ENCODE measurements around the gene EPS8L2. TPM values are rescaled to one million over a fixed set of nuclear protein-coding genes. Genes with fewer than 3 reads are reported as not detected.

Gene EPS8L2
- total and polyA plus RNA-seq, 2 of the 4 experiments (the other 2 are of a cell fraction), result 17.2 to 39.4 TPM

- TF ChIP-seq CEBPB (IDR thresholded peaks at IDR 0.05; ENCODE audit: low read depth, low read length), result no peak
- TF ChIP-seq ELK1 (IDR thresholded peaks at IDR 0.05; ENCODE audit: borderline replicate concordance, low read depth, low read length), result no peak
- no peak for TF ChIP-seq POLR2A (IDR thresholded peaks at IDR 0.05; ENCODE audit: low read depth, low read length)
- no peak for TF ChIP-seq MAZ (IDR thresholded peaks at IDR 0.05; ENCODE audit: borderline replicate concordance, low read depth, low read length)
- no peak for TF ChIP-seq SMC3 (IDR thresholded peaks at IDR 0.05; ENCODE audit: low read depth, low read length)
- TF ChIP-seq CHD1 (IDR thresholded peaks at IDR 0.05; ENCODE audit: low read depth, low read length), result no peak
- no peak for TF ChIP-seq USF2 (IDR thresholded peaks at IDR 0.05; ENCODE audit: low read depth, low read length)
- no peak for TF ChIP-seq RAD21 (IDR thresholded peaks at IDR 0.05; ENCODE audit: low read length)
- TF ChIP-seq FOS (IDR thresholded peaks at IDR 0.05; ENCODE audit: low read depth, low read length), result no peak
- H4K8ac ChIP-seq (ENCODE audit: low read depth in 2 of 2, low read length in 2 of 2), result no peak overlapping the region
- ATAC-seq (ENCODE audit: low read depth) (no peak), DNase-seq (no peak)
- intact Hi-C loops (cut with micrococcal nuclease), result no loop called here
- H3K9me1 ChIP-seq (ENCODE audit: insufficient read depth, low read length), result no peaks in the 10 kb centered on the region
- no peak overlapping the region for H2AK5ac ChIP-seq (ENCODE audit: low read depth, low read length)
- H3K4me2 ChIP-seq (ENCODE audit: low read depth, low read length), result no peak overlapping the region
- peaks cover 5 to 6% of the 10 kb centered on the region in 2 experiments; a peak in 2 of 4 replicates for H3K79me1 ChIP-seq (ENCODE audit: low read depth in 1 of 2, low read length in 2 of 2)
- no TSS peak for BruUV-seq (replicated peaks)
- no peaks in the 10 kb centered on the region for H3K27me3 ChIP-seq (ENCODE audit: control insufficient read depth, insufficient read depth, low read length)
- H4K20me1 ChIP-seq (ENCODE audit: insufficient read depth, low read length), result peaks cover 8% of the 10 kb centered on the region
- no peak overlapping the region for H3K4ac ChIP-seq (ENCODE audit: low read depth, low read length)
- H3K9me3 ChIP-seq (ENCODE audit: control insufficient read depth, insufficient read depth, low read length), result no peaks in the 10 kb centered on the region
- in situ Hi-C loops (cut with MboI; ENCODE audit: low sequenced_read_pairs), result no loop called here
- dilution Hi-C loops (cut with HindIII; ENCODE audit: low sequenced_read_pairs, unreplicated experiment), result no loop called here
- peaks cover 22% of the 10 kb centered on the region for H3K36me3 ChIP-seq (ENCODE audit: control insufficient read depth, insufficient read depth, low read length)
- no peak overlapping the region for H2BK15ac ChIP-seq (ENCODE audit: low read depth, low read length)
- no peak overlapping the region for H2BK120ac ChIP-seq (ENCODE audit: low read depth, low read length)
- H3K9ac ChIP-seq (ENCODE audit: low read depth, low read length), result no peak overlapping the region
- H3K18ac ChIP-seq (ENCODE audit: low read depth, low read length), result no peak overlapping the region
- POLR2A ChIA-PET (ENCODE audit: unreplicated experiment), result no interaction called here
- CTCF ChIA-PET, result no interaction called here
- no CpG with 5 or more reads among the region's 14 CpGs for WGBS, 2 experiments (ENCODE audit: extremely low coverage in 2 of 2, insufficient read length in 1 of 2)
- H2AK9ac ChIP-seq (replicated peaks; ENCODE audit: low read depth, low read length, poor library complexity), result no peak overlapping the region
- no peak overlapping the region for H2AFZ ChIP-seq (replicated peaks; ENCODE audit: low read length, poor library complexity)
- H3K27ac ChIP-seq (ENCODE audit: insufficient read depth, low read length), result no peak overlapping the region
- H4K91ac ChIP-seq (ENCODE audit: insufficient read depth, low read depth, low read length), result no peak overlapping the region
- H2BK20ac ChIP-seq (ENCODE audit: low read depth, low read length), result no peak overlapping the region
- no peak overlapping the region for H3K14ac ChIP-seq (replicated peaks; ENCODE audit: low read depth, low read length)
- no peak overlapping the region for H3K56ac ChIP-seq (ENCODE audit: extremely low read depth, insufficient read depth, low read length)
- H3K4me1 ChIP-seq (ENCODE audit: control insufficient read depth, insufficient read depth, low read length), result no peaks in the 10 kb centered on the region
- no peak overlapping the region for H3K23ac ChIP-seq (ENCODE audit: low read depth, low read length)
- no peak overlapping the region for H4K5ac ChIP-seq (ENCODE audit: low read depth, low read length)
- H3K4me3 ChIP-seq (ENCODE audit: insufficient read depth, low read depth, low read length), result no peak overlapping the region
- H2BK5ac ChIP-seq (ENCODE audit: low read depth, low read length, poor library complexity, severe bottlenecking), result no peak overlapping the region
These were observed 48.3 kb upstream of the EPS8L2 start for GRCh38 chr11:657691-658126.
